ENCODE measurements around the gene NOX3. TPM values are rescaled to one million over a fixed set of nuclear protein-coding genes. Genes with fewer than 3 reads are reported as not detected.
A peak's percentile ranks its signal among the peaks of the same experiment; 100 is the strongest.
"Not testable (repeated sequence)": the region's sequence is repeated elsewhere in the genome, so short reads cannot be mapped to it uniquely, and the experiment has no call there.

The NOX3 gene
- total RNA-seq, 2 donors from 2014 or later: not detected

GRCh38 chr6:155473741-155474140, 18.1 kb upstream of the NOX3 start:
- ATAC-seq: no peak
- DNase-seq: no peak
- intact Hi-C loops (cut with DNase I): no loop called here

GRCh38 chr6:155472886-155473285, 17.2 kb upstream of the NOX3 start:
- intact Hi-C loops (cut with DNase I): no loop called here
- ATAC-seq: no peak
- DNase-seq: no peak

GRCh38 chr6:155470979-155471616, 15.5 kb upstream of the NOX3 start:
- intact Hi-C loops (cut with DNase I); DNase-seq; ATAC-seq: not testable (repeated sequence)

GRCh38 chr6:155468543-155468942, 12.9 kb upstream of the NOX3 start:
- ATAC-seq; DNase-seq; intact Hi-C loops (cut with DNase I): not testable (repeated sequence)

DNA sequence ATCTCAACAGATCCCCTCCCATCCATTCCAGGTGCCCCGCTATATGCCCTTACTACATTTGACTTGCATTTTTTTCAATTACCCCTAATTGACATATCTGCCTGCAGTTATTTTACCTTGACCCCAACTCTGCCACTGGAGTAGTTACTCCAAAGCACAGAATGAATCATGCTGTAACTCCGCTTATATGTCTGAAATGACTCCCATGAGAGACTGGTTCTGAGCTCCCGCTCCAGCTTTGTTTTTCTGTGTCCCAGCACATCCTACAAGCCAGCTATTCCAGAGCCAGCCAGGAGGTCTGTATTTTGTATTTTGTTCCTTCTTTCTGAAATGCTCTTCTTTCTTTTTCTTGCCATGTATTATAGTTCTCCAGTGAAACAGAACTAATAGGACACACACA, 10.9 kb upstream of the NOX3 start:
- intact Hi-C loops (cut with DNase I): no loop called here
- ATAC-seq: no peak
- no peak for DNase-seq

DNA sequence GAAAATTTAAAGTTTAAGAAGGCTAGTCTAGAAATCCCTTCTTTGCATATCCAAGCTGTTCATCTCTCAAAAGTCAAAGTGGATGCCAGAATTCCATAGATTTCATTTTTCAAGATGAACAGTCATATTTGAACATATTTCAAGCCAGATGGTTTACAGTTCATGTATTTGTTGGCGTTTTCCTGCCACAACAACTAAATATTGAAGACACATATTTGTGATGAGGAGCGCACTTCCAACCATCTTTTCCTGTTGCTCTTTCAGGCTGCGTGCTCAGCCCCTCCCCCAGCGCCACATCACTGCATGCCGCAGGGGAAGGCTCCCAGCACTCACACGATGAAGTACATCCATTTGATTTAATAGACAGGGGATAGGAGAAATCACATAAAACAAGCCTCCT, 5.9 kb upstream of the NOX3 start:
- ATAC-seq (no peak), DNase-seq (no peak)
- intact Hi-C loops (cut with DNase I): no loop called here

- no peak for ATAC-seq
- intact Hi-C loops (cut with DNase I): no loop called here
Observed at GRCh38 chr6:155454471-155454870, 1.2 kb downstream of the NOX3 start.

GRCh38 chr6:155454008-155454407, 1.6 kb downstream of the NOX3 start:
- intact Hi-C loops (cut with DNase I): no loop called here
- DNase-seq: no peak

More at GRCh38 chr6:155454471-155454870, 1.2 kb downstream of the NOX3 start:
- DNase-seq: no peak

GRCh38 chr6:155452576-155452975, 3.1 kb downstream of the NOX3 start:
- no peak for DNase-seq
- ATAC-seq: no peak
- intact Hi-C loops (cut with DNase I): no loop called here

More at GRCh38 chr6:155454008-155454407, 1.6 kb downstream of the NOX3 start:
- ATAC-seq: no peak

DNA sequence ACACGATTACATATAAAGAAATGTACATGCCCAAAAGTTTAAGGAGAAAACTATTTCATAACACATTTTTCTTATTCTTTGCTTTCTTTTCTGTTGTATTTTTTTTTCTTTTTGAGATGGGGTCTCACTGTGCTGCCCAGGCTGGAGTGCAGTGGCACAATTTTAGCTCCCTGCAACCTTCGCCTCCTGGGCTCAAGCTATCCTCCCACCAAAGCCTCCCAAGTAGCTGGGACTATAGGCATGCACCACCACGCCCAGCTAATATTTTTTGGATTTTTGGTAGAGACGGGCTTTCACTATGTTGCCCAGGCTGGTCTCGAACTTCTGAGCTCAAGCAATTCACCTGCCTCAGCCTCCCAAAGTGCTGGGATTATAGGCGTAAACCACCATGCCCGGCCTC, 4.1 kb downstream of the NOX3 start:
- ATAC-seq; DNase-seq; intact Hi-C loops (cut with DNase I): not testable (repeated sequence)

GRCh38 chr6:155450240-155450581, 5.4 kb downstream of the NOX3 start:
- intact Hi-C loops (cut with DNase I): no loop called here
- no peak for ATAC-seq
- no peak for DNase-seq

DNA sequence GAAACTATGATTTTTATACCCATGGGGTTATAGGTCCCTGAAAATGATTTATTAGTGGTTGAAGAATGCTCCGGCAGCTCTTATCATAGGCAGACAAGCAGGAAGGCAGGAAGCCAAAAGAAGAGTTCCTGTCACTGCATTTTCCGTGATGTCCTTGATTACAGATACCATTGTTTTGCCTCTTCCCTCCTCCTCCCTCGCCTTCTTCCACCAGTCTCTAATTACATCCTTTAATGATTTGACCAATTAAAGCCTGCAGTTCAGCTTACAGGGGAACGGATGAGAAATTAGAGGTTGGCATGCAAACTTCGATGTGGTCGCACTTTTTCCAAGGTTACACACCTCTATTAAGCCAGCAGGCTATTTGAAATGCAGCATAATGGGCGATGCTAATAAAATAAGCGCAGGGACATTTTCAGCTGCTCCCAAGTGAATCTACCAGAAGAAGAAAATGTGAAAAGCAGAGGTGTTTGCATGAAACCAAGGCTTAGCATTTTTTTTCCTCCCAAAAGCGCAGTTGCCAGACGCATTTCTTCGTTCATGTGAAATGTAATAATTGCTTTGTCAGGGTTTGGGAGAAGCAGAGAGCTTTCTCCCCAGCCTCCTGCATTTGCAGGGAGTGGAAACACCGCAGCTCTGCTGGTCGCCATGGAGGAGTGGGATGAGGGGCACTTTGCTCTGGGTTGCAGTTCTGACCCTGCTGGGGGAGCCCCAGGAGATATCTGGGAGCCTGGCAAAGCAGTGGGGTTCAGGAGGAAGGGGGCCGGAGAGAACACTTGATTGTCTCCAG, 6.0 kb downstream of the NOX3 start:
- DNase-seq (no peak), ATAC-seq (peak; percentile 19 to 22)
- intact Hi-C loops (cut with DNase I): no loop called here

- DNase-seq (no peak), ATAC-seq (peak; percentile 15 to 21)
- intact Hi-C loops (cut with DNase I): no loop called here
Observed at GRCh38 chr6:155448668-155449449, 6.8 kb downstream of the NOX3 start.

DNA sequence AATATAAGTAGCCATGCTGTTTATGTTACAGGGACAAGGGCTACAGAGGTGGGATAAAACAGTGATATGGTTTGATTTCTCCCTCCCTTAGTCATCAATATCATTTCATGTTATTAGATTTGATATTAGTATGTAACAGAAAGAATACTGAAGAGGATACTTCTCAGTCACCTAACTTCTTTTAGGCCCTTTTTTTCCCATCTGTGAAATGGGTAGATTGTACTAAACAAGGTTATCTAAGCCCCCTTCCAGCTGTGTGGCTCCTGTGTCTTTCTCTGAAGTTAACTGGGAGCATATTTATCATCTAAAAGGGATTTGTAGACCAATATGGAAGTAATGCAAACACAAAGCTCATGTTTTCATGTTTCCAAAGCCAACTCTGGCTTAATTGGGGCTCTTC, 7.7 kb downstream of the NOX3 start:
- no peak for DNase-seq
- no peak for ATAC-seq
- intact Hi-C loops (cut with DNase I): no loop called here

GRCh38 chr6:155444952-155445903, 10.4 kb downstream of the NOX3 start:
- intact Hi-C loops (cut with DNase I): no loop called here
- no peak for ATAC-seq

DNA sequence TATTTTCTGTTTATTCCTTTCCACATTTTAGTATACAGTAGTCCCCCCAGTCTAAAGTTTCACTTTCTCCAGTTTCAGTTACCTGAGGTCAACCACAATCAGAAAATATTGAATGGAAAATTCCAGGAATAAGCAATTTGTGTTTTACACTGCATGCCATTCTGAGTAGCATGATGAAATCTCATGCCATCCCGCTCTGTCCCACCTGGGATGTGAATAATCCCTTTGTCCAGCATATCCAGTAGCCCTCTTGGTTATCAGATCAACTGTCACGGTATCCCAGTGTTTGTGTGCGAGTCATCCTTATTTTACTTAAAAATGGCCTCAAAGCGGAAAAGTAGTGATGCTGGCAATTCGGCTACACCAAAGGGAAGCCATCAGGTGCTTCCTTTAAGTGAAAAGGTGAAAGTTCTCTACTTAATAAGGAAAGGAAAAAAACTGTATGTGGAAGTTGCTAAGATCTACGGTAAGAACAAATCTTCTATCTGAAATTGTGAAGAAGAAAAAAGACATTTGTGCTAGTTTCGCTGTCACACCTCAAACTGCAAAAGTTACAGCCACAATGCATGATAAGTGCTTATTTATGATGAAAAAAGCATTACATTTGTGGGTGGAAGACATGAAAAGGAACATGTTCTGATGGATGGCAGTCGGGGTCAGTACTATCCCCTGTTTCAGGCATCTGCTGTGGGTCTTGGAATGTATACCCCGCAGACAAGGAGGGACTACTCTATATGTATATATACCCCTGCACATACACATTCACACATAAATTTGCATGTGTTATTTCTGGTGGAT, 11.3 kb downstream of the NOX3 start:
- no peak for ATAC-seq
- DNase-seq: no peak
- intact Hi-C loops (cut with DNase I): no loop called here

More at GRCh38 chr6:155444952-155445903, 10.4 kb downstream of the NOX3 start:
- DNase-seq: no peak

DNA sequence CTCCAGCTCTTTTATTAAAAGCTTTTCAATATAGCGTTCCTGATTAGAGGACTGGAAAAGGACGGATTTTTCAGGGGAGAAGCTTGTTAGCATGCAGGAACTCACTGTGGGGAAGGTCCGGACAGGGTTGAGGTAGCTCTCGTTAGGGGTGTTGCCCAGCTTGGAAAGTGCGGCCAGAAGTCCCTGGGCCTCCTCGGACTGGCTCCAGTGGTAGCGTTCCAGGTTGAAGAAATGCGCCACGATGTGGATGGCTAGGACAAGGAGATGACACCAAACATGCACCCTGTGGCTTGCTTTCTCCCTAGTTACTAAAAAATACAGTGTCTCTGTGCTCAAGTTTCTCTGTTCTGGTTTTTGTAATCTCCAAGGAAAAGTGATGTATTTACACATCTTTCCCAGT, 12.5 kb downstream of the NOX3 start:
- DNase-seq: no peak
- intact Hi-C loops (cut with DNase I): no loop called here
- ATAC-seq: no peak

GRCh38 chr6:155442562-155442961, 13.1 kb downstream of the NOX3 start:
- ATAC-seq (no peak), DNase-seq (no peak)
- intact Hi-C loops (cut with DNase I): no loop called here

Measured in left cardiac atrium (tissue), 4 donors.